Thoracic aorta (tissue), 2 donors: ENCODE results near the gene SMARCD1. TPM values are rescaled to one million over a fixed set of nuclear protein-coding genes. Genes with fewer than 3 reads are reported as not detected.

ENCODE experiments used
- ATAC-seq: fragments of 150-250 bp; one replicate; pipeline ENCODE4 v1.8.0; 2017; ENCODE audit warnings: low read depth; ENCODE audit not compliant: insufficient number of reproducible peaks, low FRiP score
- DNase-seq: peaks from one replicate; pipeline ENCODE4 v3.0.0-alpha.2; 2020; ENCODE audit warnings: low spot score
- H3K27ac ChIP-seq, 2 donors: fragments of 200-600 bp; sonication (generic); 1 replicate in 1 of 2; 2 replicates in 1 of 2; pipeline ENCODE4 v1.5.1; 2016; ENCODE audit warnings: mild to moderate bottlenecking in 2 of 2, moderate library complexity in 2 of 2
- H3K27me3 ChIP-seq: fragments of 200-600 bp; sonication (generic); replicated peaks from 2 replicates; pipeline ENCODE4 v1.6.0; 2016; ENCODE audit warnings: mild to moderate bottlenecking; ENCODE audit not compliant: insufficient read depth
- H3K36me3 ChIP-seq: fragments of 200-600 bp; sonication (generic); one replicate; pipeline ENCODE4 v1.5.1; 2016
- H3K4me1 ChIP-seq, 2 donors: fragments of 200-600 bp; sonication (generic); 1 replicate in 1 of 2; 2 replicates in 1 of 2; pipeline versions ENCODE4 v1.5.1 to v1.6.0; 2016; ENCODE audit warnings: low read depth in 2 of 2, mild to moderate bottlenecking in 1 of 2; ENCODE audit not compliant: control insufficient read depth in 1 of 2
- H3K4me3 ChIP-seq: fragments of 200-600 bp; sonication (generic); 2 replicates; pipeline ENCODE4 v1.5.1; 2016; ENCODE audit warnings: mild to moderate bottlenecking
- H3K9me3 ChIP-seq: fragments of 200-600 bp; sonication (generic); 2 replicates; pipeline ENCODE4 v1.5.1; 2016
- CTCF ChIP-seq: fragments of 200-600 bp; sonication (generic); IDR thresholded peaks from one replicate; pipeline ENCODE4 v1.5.1; 2019; ENCODE audit warnings: antibody characterized with exemption
- total RNA-seq, 2 donors: library from RNA; depleted of rRNA; stranded (reverse); fragments of >200 nt; gene quantifications; one replicate each; pipeline versions ENCODE4 v1.1.0 to v1.2.3, GENCODE V29; 2016

The SMARCD1 gene
- total RNA-seq, 2 donors from 2014 or later, result 53.6 to 60.0 TPM

GRCh38 chr12:50104417-50105366 lies 19.6 kb downstream of the SMARCD1 start:
- ATAC-seq, result no peak
- Histone ChIP-seq H3K27me3 (no peaks in the 10 kb centered on the region), H3K36me3 (no peaks in the 10 kb centered on the region), H3K9me3 (no peaks in the 10 kb centered on the region), H3K4me1 (peaks cover 11 to 22% of the 10 kb centered on the region in 2 donors), H3K4me3 (no peak overlapping the region), H3K27ac (no peak overlapping the region)
- TF ChIP-seq CTCF, result no peak
- DNase-seq, result no peak

DNA sequence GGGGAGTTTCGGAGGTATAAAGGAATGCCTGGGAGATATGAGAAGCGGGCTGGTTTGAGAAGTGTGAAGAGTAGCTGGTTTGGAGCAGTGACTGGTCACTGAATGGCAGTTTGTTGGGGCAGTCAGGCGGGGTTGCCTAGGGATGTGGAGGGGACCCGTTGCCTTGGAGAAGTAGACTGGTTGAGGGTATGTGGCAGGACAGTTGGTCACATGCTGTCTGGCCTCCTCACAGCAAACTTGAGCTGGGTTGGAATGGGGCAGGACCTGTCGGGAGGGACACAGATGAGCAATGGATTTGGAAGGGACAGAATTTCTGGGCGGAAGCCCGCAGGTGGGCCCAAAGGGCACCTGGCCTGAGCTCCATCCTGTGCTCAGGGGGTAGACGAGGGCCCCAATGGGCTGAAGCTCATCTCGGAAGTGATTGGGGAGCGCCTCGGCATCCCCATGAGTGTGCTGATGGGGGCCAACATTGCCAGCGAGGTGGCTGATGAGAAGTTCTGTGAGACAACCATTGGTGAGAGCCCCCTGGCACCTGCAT lies 20.8 kb downstream of the SMARCD1 start:
- H3K27me3 ChIP-seq, result no peaks in the 10 kb centered on the region
- H3K36me3 ChIP-seq, result no peaks in the 10 kb centered on the region
- no peak overlapping the region for H3K4me3 ChIP-seq
- ATAC-seq (no peak), DNase-seq (no peak)
- peaks cover 22 to 35% of the 10 kb centered on the region in 2 donors for H3K4me1 ChIP-seq
- no peaks in the 10 kb centered on the region for H3K9me3 ChIP-seq
- no peak overlapping the region for H3K27ac ChIP-seq
- no peak for TF ChIP-seq CTCF

DNA sequence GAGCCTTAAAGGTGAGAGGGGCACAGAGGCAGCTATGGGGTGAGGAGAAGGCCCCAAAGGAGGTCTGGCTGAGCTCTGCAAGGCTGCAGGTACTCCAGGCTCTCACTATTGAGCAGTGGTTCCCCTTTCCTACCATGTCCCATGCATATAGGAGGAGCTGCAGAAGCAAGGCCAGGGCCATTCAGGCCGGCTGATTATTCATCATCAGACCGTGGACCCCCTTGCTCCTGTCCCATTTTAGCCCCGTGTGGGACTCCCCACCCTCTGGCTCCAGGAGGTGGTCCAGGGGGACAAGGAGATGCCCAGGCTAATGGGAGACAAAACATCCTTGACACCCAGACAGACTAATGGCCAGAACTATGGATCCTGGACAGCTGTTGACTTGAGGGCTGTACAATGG lies 21.8 kb downstream of the SMARCD1 start:
- no peak for ATAC-seq
- Histone ChIP-seq H3K9me3 (no peaks in the 10 kb centered on the region), H3K4me3 (no peak overlapping the region), H3K36me3 (no peaks in the 10 kb centered on the region), H3K27me3 (no peaks in the 10 kb centered on the region), H3K4me1 (peaks cover 27 to 41% of the 10 kb centered on the region in 2 donors), H3K27ac (no peak overlapping the region)
- DNase-seq, result no peak
- TF ChIP-seq CTCF, result no peak

DNA sequence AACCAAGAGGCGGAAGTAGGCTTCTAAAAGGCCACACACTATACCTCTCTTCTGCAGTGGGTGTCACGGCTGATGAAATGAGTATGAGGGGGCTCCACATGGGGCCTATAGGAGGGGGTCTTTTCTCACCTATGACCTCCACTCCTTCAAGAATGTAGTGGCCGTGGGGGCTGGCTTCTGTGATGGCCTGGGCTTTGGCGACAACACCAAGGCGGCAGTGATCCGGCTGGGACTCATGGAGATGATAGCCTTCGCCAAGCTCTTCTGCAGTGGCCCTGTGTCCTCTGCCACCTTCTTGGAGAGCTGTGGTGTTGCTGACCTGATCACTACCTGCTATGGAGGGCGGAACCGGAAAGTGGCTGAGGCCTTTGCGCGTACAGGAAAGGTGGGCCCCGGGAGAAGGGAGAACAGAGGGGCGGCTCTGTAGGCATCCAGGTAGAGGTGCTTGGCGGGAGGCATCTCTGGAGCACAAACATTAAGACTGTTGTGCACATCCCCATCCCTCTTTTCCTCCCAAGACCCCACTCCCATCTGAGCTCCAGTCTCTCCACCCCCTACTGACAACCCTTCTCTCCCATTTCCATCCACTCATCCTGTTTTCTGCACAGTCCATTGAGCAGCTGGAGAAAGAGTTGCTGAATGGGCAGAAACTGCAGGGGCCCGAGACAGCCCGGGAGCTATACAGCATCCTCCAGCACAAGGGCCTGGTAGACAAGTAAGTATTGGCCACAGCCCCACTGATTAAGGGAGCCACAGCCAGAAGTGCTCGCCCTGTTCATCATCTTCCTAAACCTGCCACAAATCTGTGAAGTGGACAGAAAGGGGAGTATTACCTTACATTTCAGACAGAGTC lies 22.5 kb downstream of the SMARCD1 start:
- Histone ChIP-seq H3K9me3 (no peaks in the 10 kb centered on the region), H3K27ac (no peak overlapping the region), H3K27me3 (no peaks in the 10 kb centered on the region), H3K4me3 (no peak overlapping the region), H3K4me1 (peaks cover 27 to 41% of the 10 kb centered on the region in 2 donors), H3K36me3 (no peaks in the 10 kb centered on the region)
- TF ChIP-seq CTCF, result no peak
- DNase-seq, result no peak
- no peak for ATAC-seq

DNA sequence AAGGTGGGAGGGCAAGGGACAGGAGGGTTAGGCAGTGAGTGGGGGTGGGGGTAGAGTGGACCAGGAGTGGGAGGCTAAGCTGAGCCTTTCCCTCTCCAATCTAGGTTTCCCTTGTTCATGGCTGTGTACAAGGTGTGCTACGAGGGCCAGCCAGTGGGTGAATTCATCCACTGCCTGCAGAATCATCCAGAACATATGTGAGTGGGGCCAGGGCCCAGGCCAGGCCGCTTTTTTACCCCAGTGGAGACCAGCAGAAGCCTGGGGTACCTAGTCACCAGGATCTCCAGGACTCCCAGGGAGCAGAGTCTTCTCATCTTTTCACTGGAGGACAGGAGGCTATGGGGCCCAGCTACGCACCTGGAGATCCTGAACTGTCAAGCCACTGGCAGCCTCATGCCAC lies 24.2 kb downstream of the SMARCD1 start:
- Histone ChIP-seq H3K36me3 (no peaks in the 10 kb centered on the region), H3K4me1 (peaks cover 35 to 42% of the 10 kb centered on the region in 2 donors), H3K27me3 (no peaks in the 10 kb centered on the region), H3K9me3 (no peaks in the 10 kb centered on the region), H3K27ac (peak overlapping the region; percentile 96 to 99), H3K4me3 (no peak overlapping the region)
- no peak for DNase-seq
- ATAC-seq, result no peak
- TF ChIP-seq CTCF, result no peak
